T-helper 1 cell treated with Interleukin-12 subunit alpha and Interleukin-12 subunit beta and Interleukin-4 antibody, amounts not matched to agents 30 ng/mL and 1 ng/mL, for 36 hours (primary cell): ENCODE data around the gene DSPP. TPM values are rescaled to one million over a fixed set of nuclear protein-coding genes. Genes with fewer than 3 reads are reported as not detected.

ENCODE experiments used
- intact Hi-C: fragments of 100-400 bp; cut with micrococcal nuclease; formaldehyde crosslinking; loops from one replicate; pipeline ENCODE4 v1.15.1; 2024
- total RNA-seq: library from RNA; stranded (reverse); gene quantifications from 2 replicates; pipeline ENCODE4 v1.2.3, GENCODE V29; 2022

DSPP gene
- total RNA-seq, 1 donor from 2014 or later = not detected

DNA sequence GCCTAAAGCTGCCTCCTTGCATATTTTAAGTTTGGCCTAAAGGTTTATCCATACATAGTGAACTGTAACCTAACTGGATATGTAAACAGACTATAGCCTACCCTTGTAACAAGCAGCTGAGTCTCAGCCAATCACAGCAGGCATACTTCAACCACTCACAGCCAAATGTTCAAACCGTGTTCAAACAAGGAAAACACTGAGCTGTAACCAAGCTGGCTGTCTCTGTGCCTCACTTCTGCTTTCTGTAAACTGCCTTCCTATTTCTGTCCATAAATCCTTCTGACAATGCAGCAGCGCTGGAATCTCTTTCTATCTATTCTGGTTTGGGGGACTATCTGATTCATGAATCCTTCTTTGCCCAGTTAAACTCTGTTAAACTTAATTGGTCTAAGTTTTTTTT is 16.4 kb downstream of the DSPP start:
- intact Hi-C loops = no loop called here

DNA sequence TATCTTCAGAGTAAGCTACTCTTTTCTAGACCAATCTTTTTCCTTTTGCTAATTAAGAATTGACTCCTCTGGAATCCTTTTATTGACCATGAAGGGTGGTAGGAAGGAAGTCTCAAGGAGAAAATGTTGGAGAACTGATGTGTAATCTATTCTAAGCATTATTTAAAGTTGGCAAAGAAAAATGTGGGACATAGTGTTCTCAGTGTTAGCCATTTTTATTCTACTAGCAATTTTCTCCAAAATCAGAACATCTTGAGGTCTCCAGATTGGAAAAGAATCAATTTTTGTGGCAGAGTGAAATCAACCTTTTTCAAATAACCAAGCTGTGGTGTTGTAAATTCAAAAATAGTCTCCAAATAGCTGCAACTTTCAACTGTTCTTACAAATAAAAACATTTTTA is 23.3 kb downstream of the DSPP start:
- intact Hi-C loops = no loop called here

DNA sequence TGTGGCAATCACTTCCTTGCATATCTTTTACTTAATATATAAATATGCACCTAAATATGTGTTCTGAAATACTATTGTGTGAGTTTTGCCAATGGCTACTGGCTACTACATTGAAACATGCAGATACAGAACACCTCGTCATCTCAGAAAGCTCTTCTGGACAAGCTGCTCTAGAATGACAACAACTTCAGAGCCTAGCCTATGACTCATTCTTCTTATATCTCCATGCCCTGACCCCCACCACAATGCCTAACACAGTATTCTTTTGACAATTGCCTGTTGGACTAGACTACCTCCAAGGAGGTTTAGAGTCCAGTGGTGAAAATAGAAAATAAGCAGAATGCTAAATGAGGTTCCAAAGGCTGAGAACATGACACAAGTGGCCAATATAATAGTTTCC is 24.1 kb downstream of the DSPP start:
- intact Hi-C loops = no loop called here

DNA sequence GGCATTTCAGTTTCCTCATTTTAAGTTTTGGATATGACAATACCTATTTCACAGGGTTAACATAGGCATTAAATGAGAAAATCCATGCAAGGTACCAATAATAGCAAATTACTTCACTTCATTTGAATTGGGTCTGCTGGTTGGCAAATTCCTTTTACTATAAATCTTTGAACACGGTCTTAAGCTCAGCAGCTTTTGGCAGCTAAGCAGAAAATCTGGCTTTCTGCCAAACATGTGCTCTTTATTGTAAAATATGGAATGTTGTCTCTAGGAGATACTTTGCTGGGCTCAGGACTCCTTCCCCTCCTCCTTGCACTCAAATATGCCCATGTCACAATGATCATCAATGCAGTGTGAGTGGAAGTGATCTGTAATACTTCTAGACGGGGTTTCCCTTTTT is 24.9 kb downstream of the DSPP start:
- intact Hi-C loops = no loop called here

DNA sequence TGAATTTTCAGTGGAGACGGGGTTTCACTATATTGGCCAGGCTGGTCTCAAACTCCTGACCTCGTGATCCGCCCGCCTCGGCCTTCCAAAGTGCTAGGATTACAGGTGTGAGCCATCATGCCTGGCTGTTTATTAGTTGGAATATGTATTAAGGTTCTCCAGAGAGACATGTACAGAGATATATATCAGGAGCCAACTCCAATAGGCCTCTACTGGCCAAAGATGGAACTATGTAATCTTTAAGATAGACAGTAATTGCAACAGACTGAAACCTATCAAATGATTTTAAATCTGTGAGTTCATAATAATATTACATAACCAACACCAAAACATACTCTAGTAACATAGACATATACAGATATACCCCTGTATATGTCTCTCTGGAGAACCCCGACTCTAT is 36.0 kb downstream of the DSPP start:
- intact Hi-C loops = no loop called here

DNA sequence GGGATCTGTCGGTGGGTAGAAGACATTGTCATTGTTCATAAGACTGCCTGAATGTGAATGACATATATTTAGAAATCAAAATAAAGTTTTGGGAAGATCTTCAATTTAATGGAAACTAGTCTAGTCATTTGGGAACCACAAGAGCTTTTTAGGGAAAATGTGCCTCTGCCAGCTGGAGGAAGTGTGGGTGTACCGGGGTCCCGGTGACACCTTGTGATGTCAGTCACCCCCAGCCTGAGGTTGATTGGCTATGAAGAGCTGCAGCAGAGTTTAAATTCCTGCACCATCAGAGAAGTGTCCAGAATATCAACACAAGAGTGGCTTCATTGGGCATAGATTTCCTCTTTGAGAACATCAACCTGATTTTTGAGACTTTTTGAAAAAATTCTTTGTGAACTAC is 41.7 kb downstream of the DSPP start, which contains the start of gene DMP1:
Gene DMP1 (plus strand): TSS at position 301 of the 400 bp plus-strand sequence. CDS start 6,213 bp downstream, outside the sequence.
- intact Hi-C loops = no loop called here

DNA sequence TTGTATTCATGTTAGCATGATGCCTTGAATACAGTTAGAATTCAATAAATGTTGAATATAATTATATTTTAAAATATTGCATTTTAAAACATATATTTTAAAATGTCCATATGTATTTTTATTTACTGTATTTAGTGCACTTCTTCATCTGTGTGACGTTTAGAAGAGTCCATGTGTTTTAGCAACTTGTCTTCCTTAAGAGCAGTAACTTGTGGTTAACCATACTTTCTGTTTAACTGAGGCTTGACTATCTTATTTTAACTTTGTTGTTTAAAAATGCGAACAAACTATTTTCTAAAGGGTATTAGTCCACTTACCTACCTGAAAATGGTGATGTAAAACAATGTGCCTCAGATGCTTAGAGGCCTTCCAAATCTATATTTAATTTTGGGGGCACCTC is 42.6 kb downstream of the DSPP start:
- intact Hi-C loops = no loop called here

DNA sequence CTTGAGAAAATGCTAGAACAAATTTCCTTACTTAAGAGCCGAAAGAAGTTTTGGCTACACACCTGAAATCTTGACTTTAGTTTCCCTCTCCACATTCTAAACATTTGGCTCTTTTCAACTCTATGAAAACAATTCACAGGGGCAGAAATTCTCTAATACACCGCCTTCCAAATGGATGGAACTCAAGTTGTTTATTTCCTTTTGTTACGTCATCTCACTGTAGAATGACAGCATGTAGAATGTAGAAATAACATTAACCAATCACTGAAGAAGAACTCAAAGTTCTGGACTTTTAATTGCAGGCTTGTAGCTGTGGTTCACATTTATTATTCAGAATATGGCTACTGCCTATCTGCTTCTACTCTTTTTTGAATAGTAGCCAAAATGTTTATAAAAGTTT is 43.6 kb downstream of the DSPP start:
- intact Hi-C loops = no loop called here

DNA sequence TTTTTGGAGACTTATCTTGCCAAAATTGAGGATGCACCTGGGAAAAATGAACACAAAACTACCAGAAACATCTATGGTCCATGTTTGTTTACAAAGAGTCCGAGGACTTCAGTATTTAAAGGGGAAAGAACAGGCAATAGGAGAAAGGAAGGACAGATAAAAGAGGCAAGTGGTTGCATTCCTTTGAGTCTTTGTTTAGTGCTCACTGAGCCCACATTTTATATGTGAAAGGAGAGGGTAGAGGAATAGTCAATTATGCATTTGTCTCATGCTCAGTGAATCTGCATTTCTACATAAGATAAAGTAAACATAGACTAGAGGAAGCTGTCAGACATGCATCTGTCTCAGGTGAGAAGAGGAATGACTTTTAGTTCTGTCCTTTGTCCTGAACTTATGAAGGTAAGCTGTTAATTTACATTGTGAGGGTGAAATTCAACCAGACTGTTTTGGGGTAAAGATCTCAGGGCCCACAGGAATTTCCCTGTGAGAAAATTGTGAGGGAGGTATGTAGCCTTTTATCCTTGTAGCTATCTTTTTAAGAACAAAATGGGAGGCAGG is 46.2 kb downstream of the DSPP start:
- intact Hi-C loops = no loop called here

DNA sequence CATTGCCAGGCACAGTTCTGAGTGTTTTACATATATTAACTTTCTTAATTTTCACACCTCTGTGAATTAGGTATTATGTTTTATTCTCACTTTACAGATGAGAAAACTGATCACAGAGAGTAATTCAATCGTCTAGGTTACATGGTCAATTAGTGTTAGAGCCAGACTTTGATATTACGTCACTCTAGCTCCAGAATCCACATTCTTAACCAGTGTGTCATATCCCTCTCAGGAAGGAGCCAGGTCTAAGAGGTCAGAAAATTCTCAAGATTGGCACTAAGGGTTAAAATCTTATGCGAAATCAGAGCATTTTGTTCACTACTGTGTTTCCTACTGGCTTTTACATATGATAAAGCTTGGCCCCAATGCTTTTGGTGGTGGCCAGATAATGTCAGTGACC is 49.2 kb downstream of the DSPP start:
- intact Hi-C loops = no loop called here

DNA sequence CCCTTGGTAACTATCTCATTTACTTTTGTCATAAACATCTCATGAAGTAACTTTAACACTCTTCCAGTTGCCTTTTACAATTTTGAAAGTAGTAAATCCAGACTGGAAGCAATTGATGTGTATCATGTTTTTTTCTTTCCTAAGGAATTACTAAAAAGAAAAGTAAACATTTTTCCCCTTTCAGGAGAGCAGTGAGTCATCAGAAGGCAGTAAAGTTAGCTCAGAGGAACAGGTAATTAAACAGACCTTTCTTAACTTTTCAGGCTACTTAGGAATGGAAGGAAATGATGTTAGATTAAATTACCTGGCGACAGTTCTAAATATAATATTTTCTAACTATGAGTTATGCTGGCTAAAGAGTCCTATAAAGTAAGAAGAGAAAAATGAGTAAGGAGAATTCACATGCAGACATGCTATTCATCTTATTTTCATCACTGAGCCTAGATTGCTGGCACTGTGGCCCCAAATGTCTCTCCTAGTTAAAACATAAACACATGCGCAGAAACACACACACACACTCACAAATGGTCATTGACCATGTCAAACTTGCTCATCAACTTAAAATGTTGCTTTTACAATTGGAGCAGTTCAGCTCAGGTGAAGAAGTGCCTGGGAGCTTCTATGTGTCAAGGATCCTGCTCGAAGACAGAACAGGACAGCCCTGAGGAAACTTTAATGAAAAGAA is 51.1 kb downstream of the DSPP start:
- intact Hi-C loops = no loop called here

DNA sequence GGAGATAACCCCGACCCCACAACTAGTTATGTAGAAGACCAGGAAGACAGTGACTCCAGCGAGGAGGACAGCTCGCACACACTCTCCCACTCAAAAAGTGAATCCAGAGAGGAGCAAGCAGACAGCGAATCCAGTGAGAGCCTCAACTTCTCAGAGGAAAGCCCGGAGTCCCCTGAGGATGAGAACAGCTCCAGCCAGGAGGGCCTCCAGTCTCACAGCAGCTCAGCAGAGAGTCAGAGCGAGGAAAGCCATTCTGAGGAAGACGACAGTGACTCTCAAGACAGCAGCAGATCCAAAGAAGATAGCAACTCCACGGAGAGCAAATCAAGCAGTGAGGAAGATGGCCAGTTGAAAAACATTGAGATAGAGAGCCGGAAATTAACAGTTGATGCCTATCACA is 54.5 kb downstream of the DSPP start:
- intact Hi-C loops = no loop called here

Other genes with a start within 250 kb of the DSPP start
- 22.2 and 24.6 TPM in 2 replicates for gene HSD17B11, start 217.3 kb upstream of the DSPP start, total RNA-seq
- 11.2 and 11.6 TPM in 2 replicates for gene NUDT9, start 186.0 kb upstream of the DSPP start, total RNA-seq
- gene SPARCL1, start 79.2 kb upstream of the DSPP start, total RNA-seq = not detected in 2 replicates
- gene DMP1, start 41.8 kb downstream of the DSPP start, total RNA-seq = not detected in 2 replicates
- gene IBSP, start 191.0 kb downstream of the DSPP start, total RNA-seq = not detected in 2 replicates
- gene MEPE, start 224.4 kb downstream of the DSPP start, total RNA-seq = not detected in 2 replicates